Measurements from ENCODE around the gene FHIT. TPM values are rescaled to one million over a fixed set of nuclear protein-coding genes. Genes with fewer than 3 reads are reported as not detected.

Gene FHIT
- total RNA-seq, 1 experiment from 2014 or later, result 20.1 TPM

DNA sequence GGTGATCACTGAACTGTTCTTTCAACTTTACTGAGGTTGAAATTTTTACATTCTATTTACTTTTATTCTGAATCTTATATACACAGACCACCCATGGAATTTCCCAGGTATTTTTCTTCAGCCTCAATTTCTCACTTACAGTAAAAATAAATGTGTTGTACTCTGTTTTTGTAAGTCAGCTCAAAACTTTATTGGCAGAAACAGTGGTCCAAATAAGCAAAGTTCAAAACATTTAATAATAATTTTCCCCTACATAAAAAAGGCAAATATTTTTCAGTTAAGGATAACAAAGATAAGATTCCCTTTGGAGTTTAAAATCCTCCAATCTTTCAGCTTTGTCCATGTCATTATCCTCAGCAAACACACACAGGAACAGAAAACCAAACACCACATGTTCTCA, 738.0 kb downstream of the FHIT start:
- no peak for DNase-seq (ENCODE audit: unreplicated experiment)
- H3K4me1 Mint-ChIP-seq (ENCODE audit: insufficient read depth, unreplicated experiment), result no peaks in the 10 kb centered on the region
- no peak overlapping the region for H3K4me3 Mint-ChIP-seq (ENCODE audit: unreplicated experiment)
- intact Hi-C loops (cut with micrococcal nuclease), result no loop called here
- H3K27ac Mint-ChIP-seq (ENCODE audit: low read depth, unreplicated experiment), result no peak overlapping the region
- no peaks in the 10 kb centered on the region for H3K27me3 Mint-ChIP-seq (ENCODE audit: insufficient read depth, unreplicated experiment)
- ChIA-PET CTCF (no interaction called here), POLR2A (no interaction called here)
- TF ChIP-seq, protein P1, sequence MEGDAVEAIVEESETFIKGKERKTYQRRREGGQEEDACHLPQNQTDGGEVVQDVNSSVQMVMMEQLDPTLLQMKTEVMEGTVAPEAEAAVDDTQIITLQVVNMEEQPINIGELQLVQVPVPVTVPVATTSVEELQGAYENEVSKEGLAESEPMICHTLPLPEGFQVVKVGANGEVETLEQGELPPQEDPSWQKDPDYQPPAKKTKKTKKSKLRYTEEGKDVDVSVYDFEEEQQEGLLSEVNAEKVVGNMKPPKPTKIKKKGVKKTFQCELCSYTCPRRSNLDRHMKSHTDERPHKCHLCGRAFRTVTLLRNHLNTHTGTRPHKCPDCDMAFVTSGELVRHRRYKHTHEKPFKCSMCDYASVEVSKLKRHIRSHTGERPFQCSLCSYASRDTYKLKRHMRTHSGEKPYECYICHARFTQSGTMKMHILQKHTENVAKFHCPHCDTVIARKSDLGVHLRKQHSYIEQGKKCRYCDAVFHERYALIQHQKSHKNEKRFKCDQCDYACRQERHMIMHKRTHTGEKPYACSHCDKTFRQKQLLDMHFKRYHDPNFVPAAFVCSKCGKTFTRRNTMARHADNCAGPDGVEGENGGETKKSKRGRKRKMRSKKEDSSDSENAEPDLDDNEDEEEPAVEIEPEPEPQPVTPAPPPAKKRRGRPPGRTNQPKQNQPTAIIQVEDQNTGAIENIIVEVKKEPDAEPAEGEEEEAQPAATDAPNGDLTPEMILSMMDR (IDR thresholded peaks at IDR 0.05; ENCODE audit: unreplicated experiment), result no peak
- H3K9me3 Mint-ChIP-seq (ENCODE audit: unreplicated experiment), result no peaks in the 10 kb centered on the region
- no peaks in the 10 kb centered on the region for H3K36me3 Mint-ChIP-seq (ENCODE audit: insufficient read depth, unreplicated experiment)
- BruUV-seq (replicated peaks), result no TSS peak

GRCh38 chr3:60512506-60512905, 738.7 kb downstream of the FHIT start:
- no peak for DNase-seq (ENCODE audit: unreplicated experiment)
- no peaks in the 10 kb centered on the region for H3K4me1 Mint-ChIP-seq (ENCODE audit: insufficient read depth, unreplicated experiment)
- no peaks in the 10 kb centered on the region for H3K27me3 Mint-ChIP-seq (ENCODE audit: insufficient read depth, unreplicated experiment)
- intact Hi-C loops (cut with micrococcal nuclease), result no loop called here
- H3K27ac Mint-ChIP-seq (ENCODE audit: low read depth, unreplicated experiment), result no peak overlapping the region
- no peaks in the 10 kb centered on the region for H3K36me3 Mint-ChIP-seq (ENCODE audit: insufficient read depth, unreplicated experiment)
- TF ChIP-seq, protein P1 (IDR thresholded peaks at IDR 0.05; ENCODE audit: unreplicated experiment), result no peak
- POLR2A ChIA-PET, result no interaction called here
- CTCF ChIA-PET, result no interaction called here
- BruUV-seq (replicated peaks), result no TSS peak
- no peaks in the 10 kb centered on the region for H3K9me3 Mint-ChIP-seq (ENCODE audit: unreplicated experiment)
- no peak overlapping the region for H3K4me3 Mint-ChIP-seq (ENCODE audit: unreplicated experiment)

DNA sequence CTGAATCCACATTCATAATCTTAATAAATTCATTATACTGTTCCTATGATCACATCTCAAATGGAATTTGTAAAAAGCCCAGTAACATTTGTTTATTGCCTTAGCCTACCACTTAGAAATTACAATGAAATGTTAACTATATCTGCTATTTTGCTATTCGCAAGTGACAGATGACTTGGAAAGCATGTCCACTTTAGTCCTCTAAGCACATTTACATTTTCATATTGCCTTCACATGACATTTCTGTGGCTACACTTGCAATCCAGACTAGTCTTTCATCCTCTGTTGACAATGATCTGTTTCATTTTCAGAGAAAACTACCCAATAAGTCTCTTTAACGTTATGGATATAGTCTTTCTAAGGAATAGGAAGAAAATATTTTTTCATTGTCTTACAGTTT, 741.8 kb downstream of the FHIT start:
- Mint-ChIP-seq H3K27me3 (ENCODE audit: insufficient read depth, unreplicated experiment) (no peaks in the 10 kb centered on the region), H3K9me3 (ENCODE audit: unreplicated experiment) (no peaks in the 10 kb centered on the region), H3K4me1 (ENCODE audit: insufficient read depth, unreplicated experiment) (no peaks in the 10 kb centered on the region), H3K4me3 (ENCODE audit: unreplicated experiment) (no peak overlapping the region), H3K36me3 (ENCODE audit: insufficient read depth, unreplicated experiment) (no peaks in the 10 kb centered on the region), H3K27ac (ENCODE audit: low read depth, unreplicated experiment) (no peak overlapping the region)
- DNase-seq (ENCODE audit: unreplicated experiment), result no peak
- POLR2A ChIA-PET, result no interaction called here
- TF ChIP-seq, protein P1 (IDR thresholded peaks at IDR 0.05; ENCODE audit: unreplicated experiment), result no peak
- BruUV-seq (replicated peaks), result no TSS peak
- intact Hi-C loops (cut with micrococcal nuclease), result no loop called here
- CTCF ChIA-PET, result no interaction called here

DNA sequence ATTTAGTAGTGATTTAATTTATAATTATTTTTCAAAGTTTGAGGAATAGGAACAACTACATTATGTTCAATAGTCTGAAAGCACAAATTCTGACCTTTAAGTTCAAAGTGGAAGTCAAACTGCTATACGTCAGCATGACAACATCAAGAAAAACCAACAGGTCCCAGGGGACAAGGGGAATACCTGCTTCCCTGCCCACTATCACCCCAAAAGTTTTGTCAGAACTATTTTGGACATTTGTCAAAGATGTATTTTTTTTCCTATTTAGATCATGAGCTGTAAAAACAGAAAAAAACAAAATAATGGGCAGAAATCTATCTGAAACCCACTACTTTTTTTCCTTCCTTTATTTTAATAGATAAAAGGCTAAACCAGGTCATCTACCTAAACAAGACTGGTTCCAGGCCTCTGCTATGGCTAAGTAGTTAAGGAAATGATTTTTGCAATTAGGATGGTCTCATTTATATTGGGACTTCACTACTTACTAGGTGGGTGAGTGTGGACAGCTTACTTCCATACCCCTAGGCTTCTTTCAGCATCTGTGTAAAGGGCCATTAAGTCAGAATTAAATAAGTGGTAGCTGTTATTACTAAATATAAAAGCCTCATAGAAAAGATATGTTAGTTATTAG, 746.3 kb downstream of the FHIT start:
- CTCF ChIA-PET, result interaction anchor here (0.6 kb wide), 2 partner anchors 10 to 77 kb away, joined by 3 to 5 read pairs; no protein-coding TSS in a partner anchor
- Mint-ChIP-seq H3K36me3 (ENCODE audit: insufficient read depth, unreplicated experiment) (no peaks in the 10 kb centered on the region), H3K4me3 (ENCODE audit: unreplicated experiment) (no peak overlapping the region), H3K27me3 (ENCODE audit: insufficient read depth, unreplicated experiment) (no peaks in the 10 kb centered on the region), H3K9me3 (ENCODE audit: unreplicated experiment) (no peaks in the 10 kb centered on the region), H3K27ac (ENCODE audit: low read depth, unreplicated experiment) (no peak overlapping the region), H3K4me1 (ENCODE audit: insufficient read depth, unreplicated experiment) (no peaks in the 10 kb centered on the region)
- BruUV-seq (replicated peaks), result no TSS peak
- no peak for DNase-seq (ENCODE audit: unreplicated experiment)
- intact Hi-C loops (cut with micrococcal nuclease), result no loop called here
- POLR2A ChIA-PET, result no interaction called here
- TF ChIP-seq, protein P1 (IDR thresholded peaks at IDR 0.05; ENCODE audit: unreplicated experiment), result no peak

All from MCF 10A (cell line).